GM23338 (cell line): ENCODE results near the gene MTFR1L. TPM values are rescaled to one million over a fixed set of nuclear protein-coding genes. Genes with fewer than 3 reads are reported as not detected.

Experiments used
- ATAC-seq: fragments of 200-7000 bp; cut with Tn5 transposase; 3 replicates; pipeline ENCODE4 v1.9.1; 2020
- DNase-seq: peaks from one replicate; pipeline ENCODE4 v3.0.0-alpha.2; 2015; ENCODE audit warnings: low spot score
- H2AFZ ChIP-seq: fragments of 200-600 bp; sonication (generic); 2 replicates; pipeline ENCODE4 v1.8.0; 2016; ENCODE audit warnings: antibody characterized with exemption, mild to moderate bottlenecking, moderate library complexity
- H3F3A ChIP-seq: fragments of 200-600 bp; sonication (generic); replicated peaks from 2 replicates; pipeline ENCODE4 v1.8.0; 2017; ENCODE audit warnings: antibody characterized with exemption, mixed run types, low read depth
- H3K27ac ChIP-seq: fragments of 200-600 bp; sonication (generic); 2 replicates; pipeline ENCODE4 v1.6.1; 2016; ENCODE audit warnings: low read depth
- H3K27me3 ChIP-seq: fragments of 200-600 bp; sonication (generic); 2 replicates; pipeline ENCODE4 v1.8.0; 2016; ENCODE audit warnings: mild to moderate bottlenecking, mixed run types, moderate library complexity; ENCODE audit not compliant: insufficient read depth
- H3K36me3 ChIP-seq: fragments of 200-600 bp; sonication (generic); 2 replicates; pipeline ENCODE4 v1.8.0; 2016; ENCODE audit warnings: mild to moderate bottlenecking; ENCODE audit not compliant: insufficient read depth
- H3K4me1 ChIP-seq: fragments of 200-600 bp; sonication (generic); 2 replicates; pipeline ENCODE4 v1.8.0; 2016; ENCODE audit warnings: mild to moderate bottlenecking, moderate library complexity; ENCODE audit not compliant: insufficient read depth
- H3K4me2 ChIP-seq: fragments of 200-600 bp; sonication (generic); 2 replicates; pipeline ENCODE4 v1.7.1; 2017; ENCODE audit warnings: mixed run types
- H3K4me3 ChIP-seq: fragments of 200-600 bp; sonication (generic); 2 replicates; pipeline ENCODE4 v1.6.1; 2016; ENCODE audit warnings: mixed run types
- H3K79me2 ChIP-seq: fragments of 200-600 bp; sonication (generic); replicated peaks from 2 replicates; pipeline ENCODE4 v1.8.0; 2017; ENCODE audit warnings: mild to moderate bottlenecking; ENCODE audit not compliant: insufficient read depth
- H3K9me2 ChIP-seq: fragments of 200-600 bp; sonication (generic); 2 replicates; pipeline ENCODE4 v1.8.0; 2017; ENCODE audit not compliant: insufficient read depth
- H4K20me1 ChIP-seq: fragments of 200-600 bp; sonication (generic); replicated peaks from 2 replicates; pipeline ENCODE4 v1.8.0; 2017; ENCODE audit warnings: mild to moderate bottlenecking; ENCODE audit not compliant: insufficient read depth
- H3K27ac Mint-ChIP-seq: 2 replicates; pipeline ENCODE4 v1.8.0; 2020; ENCODE audit warnings: inconsistent platforms, mild to moderate bottlenecking, moderate library complexity, mixed read lengths
- H3K27me3 Mint-ChIP-seq: 3 replicates; pipeline ENCODE4 v1.8.0; 2022; ENCODE audit warnings: low read depth, mild to moderate bottlenecking, moderate library complexity, mixed read lengths, inconsistent platforms; ENCODE audit not compliant: insufficient read depth, poor library complexity
- H3K36me3 Mint-ChIP-seq: 3 replicates; pipeline ENCODE4 v1.8.0; 2021; ENCODE audit warnings: low read depth, mild to moderate bottlenecking, inconsistent platforms, moderate library complexity, mixed read lengths
- H3K4me1 Mint-ChIP-seq: 3 replicates; pipeline ENCODE4 v1.8.0; 2020; ENCODE audit warnings: mild to moderate bottlenecking, inconsistent platforms, mixed read lengths
- H3K4me3 Mint-ChIP-seq: 3 replicates; pipeline ENCODE4 v1.8.0; 2021; ENCODE audit warnings: moderate library complexity, mild to moderate bottlenecking, inconsistent platforms, mixed read lengths
- H3K9me3 Mint-ChIP-seq: 3 replicates; pipeline ENCODE4 v1.8.0; 2020; ENCODE audit warnings: moderate library complexity, mild to moderate bottlenecking, inconsistent platforms, mixed read lengths
- ETS1 ChIP-seq: IDR thresholded peaks from 2 replicates; pipeline ENCODE4 v1.6.1; 2016; ENCODE audit warnings: antibody characterized with exemption
- EZH2 ChIP-seq: fragments of 200-600 bp; sonication (generic); IDR thresholded peaks from one replicate; pipeline ENCODE4 v1.8.0; 2017; ENCODE audit warnings: antibody characterized with exemption, mild to moderate bottlenecking, low read depth; ENCODE audit not compliant: unreplicated experiment
- EZH2phosphoT487 ChIP-seq: fragments of 200-600 bp; sonication (generic); IDR thresholded peaks from one replicate; pipeline ENCODE4 v1.8.1; 2018; ENCODE audit warnings: antibody characterized with exemption; ENCODE audit not compliant: unreplicated experiment
- NANOG ChIP-seq: IDR thresholded peaks from 2 replicates; pipeline ENCODE4 v1.6.1; 2016; ENCODE audit warnings: antibody characterized with exemption, borderline replicate concordance
- POLR2AphosphoS5 ChIP-seq: IDR thresholded peaks from 2 replicates; pipeline ENCODE4 v1.6.1; 2016; ENCODE audit warnings: antibody characterized with exemption, low read depth
- REST ChIP-seq: IDR thresholded peaks from one replicate; pipeline ENCODE4 v1.6.1; 2018; ENCODE audit warnings: antibody characterized with exemption; ENCODE audit not compliant: unreplicated experiment
- STAT1 ChIP-seq: IDR thresholded peaks from one replicate; pipeline ENCODE4 v1.6.1; 2016; ENCODE audit warnings: antibody characterized with exemption; ENCODE audit not compliant: unreplicated experiment
- ZNF114 ChIP-seq: fragments of 250-450 bp; sonication (Bioruptor Pico); IDR thresholded peaks from 2 replicates; pipeline ENCODE4 v1.5.0; 2020; ENCODE audit warnings: mild to moderate bottlenecking, moderate library complexity
- ZNF331 ChIP-seq: fragments of 250-450 bp; sonication (Bioruptor Pico); IDR thresholded peaks from 2 replicates; pipeline ENCODE4 v1.5.0; 2020; ENCODE audit warnings: low read depth, mild to moderate bottlenecking, moderate library complexity
- polyA plus RNA-seq: library from polyadenylated mRNA; unstranded; fragments of >200 nt; fragmentation: Nextera tagmentation; extraction: Ambion mirVana; gene quantifications from 2 replicates; pipeline ENCODE4 v1.2.1, GENCODE V29; 2016
- total RNA-seq: library from RNA; depleted of rRNA; stranded (reverse); fragments of >200 nt; shearing (Covaris generic); gene quantifications from 2 replicates; pipeline ENCODE4 v1.2.3, GENCODE V29; 2014

Gene MTFR1L
- total and polyA plus RNA-seq, 2 experiments from 2014 or later = 14.8 to 22.7 TPM

- TF ChIP-seq REST (no peak), EZH2phosphoT487 (no peak), POLR2AphosphoS5 (no peak), STAT1 (no peak), ETS1 (no peak), ZNF331 (no peak), EZH2 (no peak), ZNF114 (no peak), NANOG (no peak)
These were observed 46.5 kb downstream of the MTFR1L start (continued) for GRCh38 chr1:25866288-25866687.

GRCh38 chr1:25867210-25867991 is 47.6 kb downstream of the MTFR1L start:
- H2AFZ ChIP-seq = no peak overlapping the region
- no peaks in the 10 kb centered on the region for H3K79me2 ChIP-seq
- no peak overlapping the region for H3K27ac ChIP-seq
- no peaks in the 10 kb centered on the region for H3K27me3 Mint-ChIP-seq
- no peaks in the 10 kb centered on the region for H3K36me3 ChIP-seq
- no peaks in the 10 kb centered on the region for H3F3A ChIP-seq
- no peaks in the 10 kb centered on the region for H3K9me3 Mint-ChIP-seq
- ATAC-seq (peak; percentile 78), DNase-seq (peak; percentile 69)
- H3K4me1 ChIP-seq = peaks cover 26% of the 10 kb centered on the region
- no peak overlapping the region for H3K4me3 Mint-ChIP-seq
- peaks cover 2% of the 10 kb centered on the region; the same call in 1 of the 3 replicates for H3K36me3 Mint-ChIP-seq
- H3K9me2 ChIP-seq = no peaks in the 10 kb centered on the region
- no peaks in the 10 kb centered on the region for H3K27me3 ChIP-seq
- H3K4me3 ChIP-seq = no peak overlapping the region
- peak overlapping the region; percentile 57; the same call in 1 of the 2 replicates for H3K4me2 ChIP-seq
- no peaks in the 10 kb centered on the region for H4K20me1 ChIP-seq
- H3K4me1 Mint-ChIP-seq = peaks cover 22% of the 10 kb centered on the region
- peak overlapping the region; percentile 3 for H3K27ac Mint-ChIP-seq
- no peak for TF ChIP-seq EZH2
- no peak for TF ChIP-seq STAT1
- no peak for TF ChIP-seq REST
- no peak for TF ChIP-seq EZH2phosphoT487
- TF ChIP-seq ZNF331 = no peak
- TF ChIP-seq ETS1 = no peak
- TF ChIP-seq ZNF114 = no peak
